Mesendoderm (in vitro differentiated cells): Measurements from ENCODE around the gene COL5A3.

Experiments used
- DNase-seq: peaks from one replicate; pipeline ENCODE4 v3.0.0; 2013
- H2AK5ac ChIP-seq: 2 replicates; pipeline ENCODE4 v1.6.1; 2013; ENCODE audit warnings: low read length, inconsistent platforms
- H2BK120ac ChIP-seq: 2 replicates; pipeline ENCODE4 v1.6.1; 2013; ENCODE audit warnings: low read depth, mild to moderate bottlenecking, low read length, moderate library complexity, mixed read lengths
- H2BK15ac ChIP-seq: replicated peaks from 2 replicates; pipeline ENCODE4 v1.6.1; 2013; ENCODE audit warnings: low read depth, mild to moderate bottlenecking, moderate library complexity
- H2BK5ac ChIP-seq: 2 replicates; pipeline ENCODE4 v1.6.1; 2013; ENCODE audit warnings: low read length, inconsistent platforms
- H3K18ac ChIP-seq: 2 replicates; pipeline ENCODE4 v1.6.1; 2013; ENCODE audit warnings: mild to moderate bottlenecking, low read length, mixed read lengths
- H3K23ac ChIP-seq: one replicate; pipeline ENCODE4 v1.6.1; 2013; ENCODE audit warnings: low read length
- H3K27ac ChIP-seq: 2 replicates; pipeline ENCODE4 v1.5.1; 2013; ENCODE audit warnings: low read depth, mild to moderate bottlenecking, inconsistent platforms, low read length, moderate library complexity
- H3K27me3 ChIP-seq: 2 replicates; pipeline ENCODE4 v1.6.1; 2013; ENCODE audit warnings: low read length, control low read depth, mild to moderate bottlenecking, inconsistent platforms; ENCODE audit not compliant: insufficient read depth, poor library complexity
- H3K36me3 ChIP-seq: 2 replicates; pipeline ENCODE4 v1.6.1; 2013; ENCODE audit warnings: low read length, inconsistent platforms; ENCODE audit not compliant: control insufficient read depth, insufficient read depth
- H3K4ac ChIP-seq: one replicate; pipeline ENCODE4 v1.6.1; 2013; ENCODE audit warnings: low read depth, mild to moderate bottlenecking, low read length, moderate library complexity
- H3K4me1 ChIP-seq: 2 replicates; pipeline ENCODE4 v1.6.1; 2013; ENCODE audit warnings: low read depth, low read length, inconsistent platforms; ENCODE audit not compliant: control insufficient read depth
- H3K4me2 ChIP-seq: 2 replicates; pipeline ENCODE4 v1.6.1; 2013; ENCODE audit warnings: low read length
- H3K4me3 ChIP-seq: 2 replicates; pipeline ENCODE4 v1.5.1; 2013; ENCODE audit warnings: mild to moderate bottlenecking, low read length
- H3K56ac ChIP-seq: one replicate; pipeline ENCODE4 v1.6.1; 2013; ENCODE audit warnings: low read length
- H3K79me1 ChIP-seq: 2 replicates; pipeline ENCODE4 v1.6.1; 2013; ENCODE audit warnings: low read length, inconsistent platforms
- H3K79me2 ChIP-seq: 2 replicates; pipeline ENCODE4 v1.6.1; 2013; ENCODE audit warnings: mild to moderate bottlenecking, low read length; ENCODE audit not compliant: control insufficient read depth, insufficient read depth
- H3K9ac ChIP-seq: 2 replicates; pipeline ENCODE4 v1.6.1; 2013; ENCODE audit warnings: low read length, inconsistent platforms
- H4K5ac ChIP-seq: one replicate; pipeline ENCODE4 v1.6.1; 2013; ENCODE audit warnings: low read length
- H4K8ac ChIP-seq: one replicate; pipeline ENCODE4 v1.6.1; 2013; ENCODE audit warnings: low read depth, mild to moderate bottlenecking, control low read depth, low read length, moderate library complexity
- WGBS: extraction: QIAGEN DNeasy Blood & Tissue Kit; methylation state at CpG from one replicate; pipeline ENCODE4 v1.1.7; 2013; ENCODE audit warnings: low lambda C conversion rate, missing lambda C conversion rate; ENCODE audit not compliant: insufficient coverage; ENCODE audit errors: extremely low coverage; 5-methylcytosine and 5-hydroxymethylcytosine counted together

Gene COL5A3

DNA sequence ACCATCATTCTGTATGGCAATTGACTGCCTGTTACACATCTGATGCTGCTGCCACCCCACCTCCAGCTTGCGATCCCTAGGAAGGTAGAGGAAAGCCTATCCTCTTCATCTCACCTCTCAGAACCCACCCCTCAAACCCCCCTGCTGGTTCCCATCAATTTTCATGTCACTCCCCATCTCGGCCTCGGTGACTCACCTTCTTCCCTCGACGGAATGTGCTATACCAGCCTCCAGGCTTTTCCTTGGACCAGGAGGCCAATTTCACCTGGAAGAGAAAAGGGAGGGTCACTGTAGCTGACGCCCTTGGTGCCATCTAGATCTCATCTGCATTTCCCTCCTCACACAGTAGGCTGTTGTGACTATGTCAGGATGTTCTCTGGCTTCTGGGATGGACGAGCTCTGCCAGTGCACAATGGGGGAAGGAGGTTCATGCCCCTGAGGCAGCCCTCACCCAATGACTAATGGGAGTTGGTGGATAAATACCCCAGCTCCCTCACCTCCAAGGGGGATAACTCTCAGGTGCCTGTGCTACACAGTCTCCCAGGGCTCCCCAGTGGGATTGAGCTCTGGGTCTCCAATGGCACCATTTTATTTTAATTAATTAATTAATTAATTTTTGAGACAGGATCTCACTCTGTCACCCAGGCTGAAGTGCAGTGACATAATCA is 47.5 kb downstream of the COL5A3 start:
- no peak overlapping the region for H4K5ac ChIP-seq
- H3K4me2 ChIP-seq: no peak overlapping the region
- no peak overlapping the region for H4K8ac ChIP-seq
- H3K79me1 ChIP-seq: no peaks in the 10 kb centered on the region
- no peak overlapping the region for H2BK5ac ChIP-seq
- no peak overlapping the region for H2BK15ac ChIP-seq
- no peak overlapping the region for H3K27ac ChIP-seq
- DNase-seq: peak; percentile 46
- no peak overlapping the region for H3K9ac ChIP-seq
- no peak overlapping the region for H2AK5ac ChIP-seq
- no peak overlapping the region for H2BK120ac ChIP-seq
- H3K36me3 ChIP-seq: no peaks in the 10 kb centered on the region
- no peak overlapping the region for H3K4me3 ChIP-seq
- H3K18ac ChIP-seq: no peak overlapping the region
- H3K4ac ChIP-seq: no peak overlapping the region
- no peak overlapping the region for H3K56ac ChIP-seq
- H3K79me2 ChIP-seq: no peaks in the 10 kb centered on the region
- H3K4me1 ChIP-seq: no peaks in the 10 kb centered on the region
- peaks cover 7% of the 10 kb centered on the region for H3K27me3 ChIP-seq
- H3K23ac ChIP-seq: no peak overlapping the region
- no CpG with 5 or more reads among the region's 7 CpGs for WGBS

DNA sequence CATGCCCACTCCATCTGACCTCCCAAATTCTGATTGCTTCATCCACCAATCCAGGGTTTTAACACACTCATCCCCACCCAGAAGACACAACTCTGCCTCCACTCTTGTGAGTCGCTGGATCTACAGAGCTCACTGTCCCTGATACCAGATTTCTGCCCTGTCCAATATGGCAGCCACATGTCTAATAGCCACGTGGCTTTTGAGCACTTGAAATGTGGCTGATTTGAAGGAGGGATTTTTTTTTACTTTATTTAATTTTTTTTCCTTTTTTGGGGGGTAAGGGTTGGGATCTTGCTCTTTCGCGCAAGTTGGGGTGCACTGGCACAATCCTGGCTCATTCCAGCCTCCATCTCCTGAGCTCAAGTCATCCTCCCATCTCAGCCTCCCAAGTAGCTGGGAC is 49.2 kb downstream of the COL5A3 start:
- Histone ChIP-seq H2BK15ac (no peak overlapping the region), H3K4me3 (no peak overlapping the region), H4K5ac (no peak overlapping the region), H3K18ac (no peak overlapping the region), H2BK5ac (no peak overlapping the region), H2BK120ac (no peak overlapping the region), H3K4me2 (no peak overlapping the region), H3K9ac (no peak overlapping the region), H3K4ac (no peak overlapping the region), H3K27ac (no peak overlapping the region), H3K27me3 (peaks cover 4% of the 10 kb centered on the region), H3K79me1 (no peaks in the 10 kb centered on the region), H3K36me3 (no peaks in the 10 kb centered on the region), H3K23ac (no peak overlapping the region), H3K4me1 (no peaks in the 10 kb centered on the region), H3K56ac (no peak overlapping the region), H4K8ac (no peak overlapping the region), H2AK5ac (no peak overlapping the region), H3K79me2 (no peaks in the 10 kb centered on the region)
- WGBS: no CpG with 5 or more reads among the region's 4 CpGs
- no peak for DNase-seq

DNA sequence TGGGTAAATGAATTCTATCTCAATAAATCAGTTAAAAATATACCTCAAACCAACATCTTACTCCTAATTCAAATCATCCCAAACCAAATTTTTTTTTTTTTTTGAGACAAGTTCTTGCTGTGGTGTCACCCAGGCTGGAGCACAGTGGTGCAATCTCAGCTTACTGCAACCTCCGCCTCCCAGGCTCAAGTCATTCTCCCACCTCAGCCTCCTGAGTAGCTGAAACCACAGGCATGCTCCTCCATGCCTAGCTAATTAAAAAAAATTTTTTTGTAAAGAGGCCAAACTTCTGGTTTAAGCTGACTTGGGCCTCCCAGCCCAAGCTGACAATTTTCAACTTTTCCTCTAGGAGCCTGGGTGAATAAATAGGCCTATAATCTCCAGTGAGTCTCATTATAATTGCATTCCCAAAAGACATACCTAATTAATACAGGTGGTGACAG is 51.9 kb downstream of the COL5A3 start:
- DNase-seq: no peak

DNA sequence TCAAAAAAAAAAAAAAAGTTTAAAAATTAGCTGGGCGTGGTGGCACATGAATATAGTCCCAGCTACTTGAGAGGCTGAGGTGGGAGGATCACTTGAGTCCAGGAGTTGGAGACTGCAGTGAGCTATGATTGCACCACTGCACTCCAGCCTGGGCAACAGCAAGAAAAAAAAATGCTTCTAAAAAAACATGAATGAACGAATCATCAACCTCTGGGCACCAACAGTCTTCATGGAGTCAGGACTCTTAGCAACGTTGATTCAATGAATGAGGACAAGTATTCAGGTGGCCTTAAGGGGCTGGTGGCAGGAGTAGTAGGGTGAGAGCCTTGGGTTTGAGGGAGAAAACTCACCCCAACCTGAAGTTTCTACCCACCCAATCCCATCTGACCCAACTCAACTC is 53.3 kb downstream of the COL5A3 start:
- no CpG with 5 or more reads among the region's 3 CpGs for WGBS
- Histone ChIP-seq H4K8ac (no peak overlapping the region), H2BK5ac (no peak overlapping the region)

More for the DNA sequence above, 51.9 kb downstream of the COL5A3 start:
- Histone ChIP-seq H3K4me3 (no peak overlapping the region), H3K36me3 (no peaks in the 10 kb centered on the region), H3K23ac (no peak overlapping the region), H3K9ac (no peak overlapping the region), H3K56ac (no peak overlapping the region), H3K4me1 (no peaks in the 10 kb centered on the region), H2BK5ac (no peak overlapping the region), H3K4me2 (no peak overlapping the region), H3K79me1 (no peaks in the 10 kb centered on the region), H2BK120ac (no peak overlapping the region), H2BK15ac (no peak overlapping the region), H3K18ac (no peak overlapping the region), H4K5ac (no peak overlapping the region), H2AK5ac (no peak overlapping the region), H3K27ac (no peak overlapping the region), H3K4ac (no peak overlapping the region), H3K27me3 (no peaks in the 10 kb centered on the region), H3K79me2 (no peaks in the 10 kb centered on the region), H4K8ac (no peak overlapping the region)
- no CpG with 5 or more reads among the region's 1 CpG for WGBS

DNA sequence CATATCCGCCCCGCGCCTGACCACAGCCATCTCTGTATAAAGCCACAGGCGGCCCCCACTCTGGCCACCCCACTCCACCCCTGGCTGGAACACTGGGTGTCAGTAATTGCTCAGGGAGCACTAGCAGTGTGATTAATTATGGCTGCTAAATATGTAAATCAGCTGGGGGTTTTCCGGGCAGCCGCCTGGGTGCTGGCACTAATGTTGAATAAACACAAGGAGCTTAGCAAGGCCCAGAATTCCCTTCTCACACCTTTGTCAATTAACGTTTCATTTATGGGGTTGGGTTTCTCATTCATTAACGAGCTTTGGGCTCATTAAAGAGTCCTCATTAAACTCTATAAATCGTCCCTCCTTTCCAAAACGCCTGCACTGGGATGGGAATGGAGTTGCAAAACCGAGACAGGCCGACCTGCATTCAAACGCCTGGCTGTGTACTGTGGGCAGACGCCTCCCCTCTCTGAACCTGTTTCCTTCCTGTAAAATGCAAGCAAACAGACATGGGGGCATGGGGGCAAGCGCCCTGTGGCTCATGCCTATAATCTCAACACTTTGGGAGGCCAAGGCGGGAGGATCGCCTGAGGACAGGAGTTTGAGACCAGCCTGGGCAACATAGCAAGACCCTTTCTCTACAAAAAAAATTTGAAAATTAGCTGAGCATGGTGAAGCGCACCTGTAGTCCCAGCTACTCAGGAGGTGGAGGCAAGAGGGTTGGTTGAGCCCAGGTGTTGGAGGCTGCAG is 56.3 kb downstream of the COL5A3 start:
- Histone ChIP-seq H2BK5ac (no peak overlapping the region), H3K4me3 (no peak overlapping the region), H3K27ac (no peak overlapping the region), H2BK120ac (no peak overlapping the region), H3K79me2 (no peaks in the 10 kb centered on the region), H3K56ac (no peak overlapping the region), H3K27me3 (no peaks in the 10 kb centered on the region), H3K36me3 (no peaks in the 10 kb centered on the region), H3K79me1 (no peaks in the 10 kb centered on the region), H2AK5ac (no peak overlapping the region), H3K4me2 (no peak overlapping the region), H3K23ac (no peak overlapping the region), H4K8ac (no peak overlapping the region), H4K5ac (no peak overlapping the region), H3K4me1 (no peaks in the 10 kb centered on the region), H3K4ac (no peak overlapping the region), H3K18ac (no peak overlapping the region), H3K9ac (no peak overlapping the region), H2BK15ac (no peak overlapping the region)
- WGBS: no CpG with 5 or more reads among the region's 18 CpGs
- DNase-seq: no peak

More for the DNA sequence above, 53.3 kb downstream of the COL5A3 start:
- H3K23ac ChIP-seq: no peak overlapping the region
- H3K27ac ChIP-seq: no peak overlapping the region
- H3K4ac ChIP-seq: no peak overlapping the region
- no peak for DNase-seq
- H4K5ac ChIP-seq: no peak overlapping the region
- no peak overlapping the region for H2BK120ac ChIP-seq
- no peaks in the 10 kb centered on the region for H3K27me3 ChIP-seq
- H3K79me1 ChIP-seq: no peaks in the 10 kb centered on the region
- H3K4me3 ChIP-seq: no peak overlapping the region
- no peaks in the 10 kb centered on the region for H3K79me2 ChIP-seq
- H3K4me1 ChIP-seq: no peaks in the 10 kb centered on the region
- H3K36me3 ChIP-seq: no peaks in the 10 kb centered on the region
- H3K56ac ChIP-seq: no peak overlapping the region
- no peak overlapping the region for H3K18ac ChIP-seq
- no peak overlapping the region for H3K4me2 ChIP-seq
- no peak overlapping the region for H2AK5ac ChIP-seq
- no peak overlapping the region for H2BK15ac ChIP-seq
- H3K9ac ChIP-seq: no peak overlapping the region
